ENCODE measurements around the gene DNER.
"Not testable (repeated sequence)": the region's sequence is repeated elsewhere in the genome, so short reads cannot be mapped to it uniquely, and the experiment has no call there.

DNER gene

DNA sequence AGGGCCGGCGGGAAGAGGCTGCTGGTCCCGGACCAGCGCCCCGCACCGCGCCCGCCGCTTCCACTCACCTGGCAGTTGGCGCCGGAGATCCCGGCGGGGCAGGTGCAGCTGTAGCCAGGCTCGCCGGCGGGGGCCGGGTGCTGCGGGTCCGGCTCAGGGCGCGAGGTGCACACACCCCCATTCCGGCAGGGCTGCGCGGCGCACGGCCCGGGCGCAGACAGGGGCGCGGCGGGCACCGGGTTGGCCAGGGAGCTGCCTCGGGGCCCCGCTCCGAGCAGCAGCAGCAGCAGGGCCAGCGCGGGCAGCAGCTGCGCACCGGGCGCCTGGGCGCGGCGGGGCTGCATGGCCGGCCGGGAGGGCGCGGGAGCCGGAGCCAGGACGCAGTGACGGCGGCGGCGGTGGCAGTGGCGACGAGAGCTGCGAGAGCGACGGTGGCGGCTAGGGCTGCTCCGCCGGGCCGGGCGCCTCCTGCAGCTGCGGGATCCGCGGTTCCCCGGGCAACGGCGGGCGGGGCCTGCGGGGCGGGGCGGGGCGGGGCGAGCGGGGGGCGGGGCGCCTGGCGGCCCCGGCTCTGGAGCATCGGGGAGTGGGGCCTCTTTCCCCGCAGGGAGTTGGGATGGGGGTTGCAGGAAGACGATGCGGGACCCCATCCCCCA, at the start of gene DNER:
Gene DNER (minus strand): TSS at position 476 of the 656 bp plus-strand sequence. CDS start 132 bp downstream, at position 344.
- DNase-seq, result no peak

DNA sequence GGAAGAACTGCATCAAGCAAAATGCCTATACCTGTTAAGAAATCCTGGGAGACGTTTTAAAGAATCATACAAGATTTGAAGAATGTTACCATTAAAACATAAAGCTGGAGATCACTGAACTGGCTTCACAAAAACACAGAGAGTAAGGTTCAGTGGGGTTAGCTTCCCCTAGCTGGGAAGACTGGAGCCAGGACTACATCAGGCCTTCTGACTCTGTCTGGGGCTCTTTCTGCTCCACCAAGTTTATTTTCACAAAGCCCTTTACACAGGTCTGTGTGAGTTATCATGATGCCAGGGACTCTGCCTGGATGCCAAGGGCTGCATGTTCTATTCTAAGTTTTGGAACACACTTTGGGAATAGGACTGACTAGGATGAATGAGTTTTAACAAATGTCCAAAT, 47.3 kb upstream of the DNER start:
- DNase-seq, result no peak

DNA sequence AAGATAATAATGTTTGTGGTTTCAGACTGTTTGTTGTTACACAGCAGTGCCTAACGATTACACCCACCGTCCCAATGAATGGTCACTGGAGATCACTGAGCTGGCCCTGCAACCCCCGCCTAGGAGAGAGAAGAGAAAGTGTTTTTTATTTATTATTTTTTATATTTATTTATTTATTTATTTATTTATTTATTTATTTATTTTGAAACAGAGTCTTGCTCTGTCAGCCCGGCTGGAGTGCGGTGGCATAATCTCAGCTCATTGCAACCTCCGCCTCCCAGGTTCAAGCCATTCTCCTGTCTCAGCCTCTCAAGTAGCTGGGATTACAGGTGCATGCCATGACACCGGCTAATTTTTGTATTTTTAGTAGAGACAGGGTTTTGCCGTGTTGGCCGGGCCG, 43.1 kb upstream of the DNER start:
- DNase-seq, result not testable (repeated sequence)

GRCh38 chr2:229752970-229753729, 38.8 kb upstream of the DNER start:
- DNase-seq, result no peak

GRCh38 chr2:229749779-229750178, 35.4 kb upstream of the DNER start:
- DNase-seq, result no peak

DNA sequence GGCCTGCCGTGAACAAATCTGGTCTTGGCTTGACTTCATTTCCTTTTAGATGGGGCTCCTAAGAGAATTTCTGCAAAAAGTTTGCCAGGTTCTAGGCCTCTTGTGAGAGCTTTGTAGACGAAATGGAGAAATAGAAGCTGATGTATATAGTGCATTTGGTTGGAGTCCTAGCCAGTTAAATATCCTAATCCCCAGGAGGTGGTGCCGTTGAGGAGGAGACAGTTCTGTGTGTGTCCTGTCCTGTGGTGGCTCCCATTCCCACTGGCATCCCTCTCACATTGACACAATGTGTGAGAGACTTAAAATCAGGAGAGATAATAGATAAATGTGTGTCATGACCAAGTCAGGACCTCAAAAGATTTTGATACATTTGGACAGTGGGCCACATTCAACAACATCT, 34.6 kb upstream of the DNER start:
- DNase-seq, result no peak

GRCh38 chr2:229742691-229743090, 28.3 kb upstream of the DNER start:
- DNase-seq, result not testable (repeated sequence)

DNA sequence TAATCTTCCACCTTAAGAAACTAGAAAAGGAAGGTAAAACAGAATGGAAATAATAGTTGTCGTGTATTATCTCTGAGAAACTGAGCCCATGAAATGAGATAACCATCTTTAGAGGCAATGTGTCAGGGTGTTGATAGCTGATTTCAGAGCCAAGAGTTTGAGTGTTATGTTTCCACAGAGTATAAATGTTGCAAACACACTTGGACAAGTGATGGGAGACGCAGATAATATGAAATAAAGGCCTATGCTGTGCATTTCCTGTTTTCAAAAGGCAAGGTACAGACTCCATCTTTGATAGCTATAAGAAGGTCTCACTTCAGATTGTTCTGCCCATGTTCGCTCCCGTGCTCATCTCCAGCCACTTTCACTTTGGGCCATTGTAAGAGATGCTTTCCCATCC, 25.9 kb upstream of the DNER start:
- DNase-seq, result no peak

DNA sequence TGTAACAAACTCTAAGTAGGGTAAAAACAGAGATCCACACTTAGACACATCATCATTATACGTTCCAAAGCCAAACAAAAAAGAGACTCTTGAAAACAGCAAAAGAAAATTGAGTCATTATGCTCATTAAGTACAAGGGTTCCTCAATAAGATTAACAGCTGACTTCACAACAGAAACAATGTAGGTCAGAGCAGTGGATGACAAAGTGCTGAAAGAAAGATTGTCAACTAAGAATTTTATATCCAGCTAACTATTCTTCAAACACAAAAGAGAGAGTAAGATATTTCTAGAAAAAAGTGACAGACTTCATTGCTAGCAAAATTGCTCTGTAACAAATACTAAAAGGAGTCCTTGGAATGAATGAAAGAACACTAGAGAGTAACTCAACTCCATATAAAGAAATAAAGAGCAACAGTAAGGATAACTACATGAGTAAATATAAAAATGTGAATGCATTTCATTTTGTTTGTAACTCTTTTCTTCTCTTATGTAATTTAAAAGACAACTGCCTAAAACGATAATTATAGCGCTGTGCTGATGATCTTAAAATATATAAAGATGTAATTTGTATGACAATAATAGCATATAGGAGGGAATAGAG, 23.8 kb upstream of the DNER start:
- no peak for DNase-seq

DNA sequence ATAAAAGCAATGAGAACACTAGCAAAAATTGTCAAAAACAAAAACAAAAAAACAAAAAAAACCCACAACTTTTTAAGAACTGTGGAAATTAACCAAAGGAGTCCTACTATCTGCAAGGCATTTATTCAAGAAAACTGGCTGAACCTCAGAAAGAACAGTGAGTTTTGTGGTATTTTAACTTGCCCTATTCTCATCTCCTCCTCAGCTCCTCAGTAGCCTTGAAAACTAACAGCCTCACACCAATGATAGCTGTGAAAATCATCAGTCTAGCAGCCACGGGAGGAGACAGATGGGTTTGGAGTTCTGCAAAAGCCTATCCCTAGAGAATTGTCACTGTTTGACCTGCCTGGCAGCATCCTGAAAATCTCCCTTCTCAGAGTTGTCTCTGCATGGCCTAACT, 20.1 kb upstream of the DNER start:
- no peak for DNase-seq

DNA sequence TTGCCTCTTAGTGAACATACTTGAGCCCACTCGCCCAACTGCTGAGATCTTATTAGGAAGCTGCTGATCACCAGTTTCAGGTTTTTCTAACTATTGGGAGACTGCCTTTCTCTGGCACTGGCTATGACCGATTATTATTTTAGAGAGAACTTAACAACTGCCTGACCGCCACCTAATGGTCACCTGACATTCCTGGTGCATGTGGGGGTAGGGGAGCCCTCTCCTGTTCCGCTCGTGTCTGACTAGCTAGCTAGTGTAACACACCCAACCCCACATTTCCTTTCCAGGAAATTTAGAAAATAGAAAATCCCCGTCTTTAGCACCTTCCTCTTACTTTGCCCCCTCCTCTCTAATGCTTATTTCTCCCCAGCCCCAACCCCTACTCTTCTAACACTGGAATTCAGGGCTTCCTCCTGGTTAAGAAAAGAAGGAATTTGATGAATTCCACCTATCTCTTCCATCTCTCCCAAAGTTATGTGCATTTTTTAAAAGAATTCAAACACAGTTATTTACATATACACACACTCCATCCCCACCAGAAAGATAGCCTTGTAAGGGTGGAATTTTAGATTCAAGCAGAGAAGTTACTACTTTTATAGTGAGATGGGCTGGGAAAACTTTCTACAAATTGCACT, 19.4 kb upstream of the DNER start:
- no peak for DNase-seq

- DNase-seq, result no peak
Observed at GRCh38 chr2:229732897-229733296, 18.5 kb upstream of the DNER start.

- no peak for DNase-seq
Observed at GRCh38 chr2:229731916-229732315, 17.6 kb upstream of the DNER start.

- no peak for DNase-seq
Observed at GRCh38 chr2:229731363-229731762, 17.0 kb upstream of the DNER start.

GRCh38 chr2:229728370-229728769, 14.0 kb upstream of the DNER start:
- no peak for DNase-seq

DNA sequence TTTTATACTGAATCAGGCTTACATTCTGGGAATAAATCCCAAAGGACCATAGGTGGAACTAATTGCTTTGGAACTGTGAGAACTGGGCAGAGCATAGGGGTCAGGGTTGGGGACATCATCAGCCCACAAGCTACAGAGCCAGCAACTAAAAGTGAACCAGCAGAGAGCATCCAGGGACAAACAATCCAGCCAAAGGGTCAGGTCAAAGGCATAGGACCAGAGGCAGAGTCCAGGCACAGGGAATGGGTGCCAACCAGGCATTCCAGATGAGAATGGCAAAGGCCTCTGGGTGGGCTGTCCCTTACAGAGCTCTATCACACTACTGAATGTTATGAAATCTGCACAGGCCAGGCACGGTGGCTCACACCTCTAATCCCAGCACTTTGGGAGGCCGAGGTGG, 12.3 kb upstream of the DNER start:
- no peak for DNase-seq

DNA sequence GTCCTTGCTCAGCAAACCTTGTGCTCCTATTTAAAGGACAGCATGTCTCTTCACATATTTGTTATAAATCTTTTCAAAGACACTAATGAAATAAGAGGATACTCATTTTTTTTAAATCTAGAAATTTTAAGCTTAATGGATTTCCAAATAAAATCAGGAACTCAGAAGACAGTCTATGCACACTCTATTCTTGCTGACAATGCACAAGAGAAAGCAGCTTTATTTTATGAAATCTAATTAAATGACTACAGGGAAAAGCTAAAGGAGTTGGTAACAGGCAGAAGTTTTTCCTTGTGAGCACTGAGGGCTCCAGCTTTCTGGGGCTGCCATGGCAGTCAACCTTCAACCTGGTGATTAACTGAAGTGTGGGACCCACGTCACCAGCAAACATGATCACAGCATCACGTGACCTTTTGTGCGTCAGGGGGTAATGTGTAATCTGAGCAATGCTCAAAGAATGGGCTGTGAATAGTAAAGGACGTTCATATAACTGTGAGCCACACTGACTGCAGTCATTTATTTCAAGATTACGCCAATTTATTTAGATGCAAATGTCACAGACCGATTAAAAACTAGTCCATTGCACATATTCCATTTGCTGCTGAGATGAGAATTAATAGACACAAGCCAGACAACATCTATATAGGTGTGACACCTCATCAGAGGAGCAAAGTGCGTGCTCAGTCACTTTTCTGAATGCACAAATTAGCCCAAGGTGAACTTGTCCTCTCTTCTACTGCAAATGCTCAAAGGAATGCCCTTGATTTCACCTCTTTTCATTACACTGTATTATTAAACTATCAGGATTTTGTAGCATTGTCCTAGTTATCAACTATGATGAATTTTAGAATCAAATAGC, 11.6 kb upstream of the DNER start:
- no peak for DNase-seq

DNA sequence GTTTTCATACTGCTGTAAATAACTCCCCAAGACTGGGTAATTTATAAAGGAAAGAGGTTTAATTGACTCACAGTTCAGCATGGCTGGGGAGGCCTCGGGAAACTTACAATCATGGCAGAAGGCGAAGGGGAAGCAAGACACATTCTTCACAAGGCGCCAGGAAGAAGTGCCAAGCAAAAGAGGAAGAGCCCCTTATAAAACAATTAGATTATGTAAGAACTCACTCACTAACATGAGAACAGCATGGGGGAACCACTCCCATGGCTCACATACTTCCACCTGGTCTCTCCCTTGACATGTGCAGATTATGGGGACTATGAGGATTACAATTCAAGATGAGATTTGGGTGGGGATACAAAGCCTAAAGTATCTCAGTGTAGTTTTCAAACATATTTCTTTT, 8.8 kb upstream of the DNER start:
- not testable (repeated sequence) for DNase-seq

DNA sequence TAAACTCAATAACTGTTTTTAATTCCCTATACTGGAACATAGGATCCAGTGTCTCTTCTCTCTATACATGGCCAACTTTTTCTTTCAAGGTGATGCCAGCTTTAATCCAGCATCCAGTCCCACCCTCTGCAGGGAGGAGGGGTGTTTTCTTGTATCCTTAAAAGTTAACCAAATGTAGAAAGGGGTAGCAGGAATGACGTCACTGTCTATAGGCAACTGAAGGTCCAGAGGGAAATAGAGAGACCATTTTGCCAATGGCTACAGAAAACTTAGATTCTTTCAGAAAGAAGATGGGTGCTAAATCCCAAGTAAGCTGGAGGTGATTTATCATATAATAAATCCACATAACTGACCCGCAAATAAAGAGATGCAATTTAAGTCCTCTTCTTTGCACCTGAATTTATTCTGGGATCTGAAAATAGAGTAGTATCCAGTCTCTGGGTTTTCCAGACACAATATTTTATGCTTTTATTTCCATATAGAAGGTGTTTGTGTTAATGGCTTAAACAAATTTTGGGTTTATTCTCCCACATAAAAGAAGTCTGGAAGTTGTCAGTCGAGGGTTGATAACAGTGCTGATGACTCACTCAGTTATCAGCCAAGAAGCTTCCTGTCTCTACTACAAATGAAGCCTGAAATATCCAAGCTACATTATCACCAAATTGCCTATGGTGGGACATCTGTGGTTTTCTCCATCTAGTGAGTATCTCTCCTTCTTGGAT, 5.7 kb upstream of the DNER start:
- DNase-seq, result no peak

- DNase-seq, result no peak
Observed at GRCh38 chr2:229718057-229718456, 3.7 kb upstream of the DNER start.

DNA sequence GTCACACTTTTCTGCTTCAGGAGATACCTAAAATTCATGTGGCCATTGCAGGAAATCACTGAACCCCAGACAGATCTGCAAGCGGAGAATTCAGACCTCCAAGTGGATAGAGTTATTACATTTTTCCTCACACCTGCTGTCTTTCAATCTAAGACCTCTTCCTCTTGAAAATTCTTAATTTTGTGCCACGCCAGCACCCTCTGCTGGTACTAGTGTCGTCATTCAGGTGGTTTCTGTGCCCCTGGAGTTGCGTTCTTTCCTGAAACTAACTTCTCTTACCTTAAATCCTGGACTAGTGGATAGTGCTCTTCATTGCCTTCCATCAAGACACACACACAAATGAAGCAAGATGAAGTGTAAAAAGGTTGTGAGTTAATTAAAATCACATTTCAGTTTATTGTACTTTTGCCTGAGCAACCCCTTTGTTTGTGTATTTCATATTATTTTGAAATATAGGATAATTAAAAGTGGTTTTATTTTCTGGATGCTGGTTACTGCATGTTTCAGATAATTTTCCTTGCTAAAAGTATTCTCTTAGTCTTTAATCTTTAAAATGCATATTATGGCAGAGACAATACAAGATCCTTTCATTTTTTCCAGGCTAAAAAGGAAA, 1.6 kb upstream of the DNER start:
- DNase-seq, result peak; percentile 32

Measured in NCI-H1694 (cell line).